ENCODE results near the gene KLK15. TPM values are rescaled to one million over a fixed set of nuclear protein-coding genes. Genes with fewer than 3 reads are reported as not detected.

The KLK15 gene
- total RNA-seq, 4 donors from 2014 or later, result not detected

DNA sequence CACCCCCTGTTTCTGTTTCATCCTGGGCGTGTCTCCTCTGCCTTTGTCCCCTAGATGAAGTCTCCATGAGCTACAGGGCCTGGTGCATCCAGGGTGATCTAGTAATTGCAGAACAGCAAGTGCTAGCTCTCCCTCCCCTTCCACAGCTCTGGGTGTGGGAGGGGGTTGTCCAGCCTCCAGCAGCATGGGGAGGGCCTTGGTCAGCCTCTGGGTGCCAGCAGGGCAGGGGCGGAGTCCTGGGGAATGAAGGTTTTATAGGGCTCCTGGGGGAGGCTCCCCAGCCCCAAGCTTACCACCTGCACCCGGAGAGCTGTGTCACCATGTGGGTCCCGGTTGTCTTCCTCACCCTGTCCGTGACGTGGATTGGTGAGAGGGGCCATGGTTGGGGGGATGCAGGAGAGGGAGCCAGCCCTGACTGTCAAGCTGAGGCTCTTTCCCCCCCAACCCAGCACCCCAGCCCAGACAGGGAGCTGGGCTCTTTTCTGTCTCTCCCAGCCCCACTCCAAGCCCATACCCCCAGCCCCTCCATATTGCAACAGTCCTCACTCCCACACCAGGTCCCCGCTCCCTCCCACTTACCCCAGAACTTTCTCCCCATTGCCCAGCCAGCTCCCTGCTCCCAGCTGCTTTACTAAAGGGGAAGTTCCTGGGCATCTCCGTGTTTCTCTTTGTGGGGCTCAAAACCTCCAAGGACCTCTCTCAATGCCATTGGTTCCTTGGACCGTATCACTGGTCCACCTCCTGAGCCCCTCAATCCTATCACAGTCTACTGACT, 21.4 kb upstream of the KLK15 start, which contains the start of gene KLK3:
Gene KLK3 (plus strand): TSS at position 280 of the 775 bp plus-strand sequence. CDS start 41 bp downstream, at position 321.
- H3K4me3 ChIP-seq (ENCODE audit: low read depth, poor library complexity, severe bottlenecking), result no peak within 1 kb of the TSS
- no peak for TF ChIP-seq POLR2A (IDR thresholded peaks at IDR 0.05)
- TF ChIP-seq, protein P1, sequence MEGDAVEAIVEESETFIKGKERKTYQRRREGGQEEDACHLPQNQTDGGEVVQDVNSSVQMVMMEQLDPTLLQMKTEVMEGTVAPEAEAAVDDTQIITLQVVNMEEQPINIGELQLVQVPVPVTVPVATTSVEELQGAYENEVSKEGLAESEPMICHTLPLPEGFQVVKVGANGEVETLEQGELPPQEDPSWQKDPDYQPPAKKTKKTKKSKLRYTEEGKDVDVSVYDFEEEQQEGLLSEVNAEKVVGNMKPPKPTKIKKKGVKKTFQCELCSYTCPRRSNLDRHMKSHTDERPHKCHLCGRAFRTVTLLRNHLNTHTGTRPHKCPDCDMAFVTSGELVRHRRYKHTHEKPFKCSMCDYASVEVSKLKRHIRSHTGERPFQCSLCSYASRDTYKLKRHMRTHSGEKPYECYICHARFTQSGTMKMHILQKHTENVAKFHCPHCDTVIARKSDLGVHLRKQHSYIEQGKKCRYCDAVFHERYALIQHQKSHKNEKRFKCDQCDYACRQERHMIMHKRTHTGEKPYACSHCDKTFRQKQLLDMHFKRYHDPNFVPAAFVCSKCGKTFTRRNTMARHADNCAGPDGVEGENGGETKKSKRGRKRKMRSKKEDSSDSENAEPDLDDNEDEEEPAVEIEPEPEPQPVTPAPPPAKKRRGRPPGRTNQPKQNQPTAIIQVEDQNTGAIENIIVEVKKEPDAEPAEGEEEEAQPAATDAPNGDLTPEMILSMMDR (IDR thresholded peaks at IDR 0.05), result no peak
- intact Hi-C loops (cut with DNase I; ENCODE audit: low total_unique reads), result no loop called here
- 56 to 61% methylated on average over 7 to 8 of the region's 9 CpGs for WGBS, 2 donors
- no peak for DNase-seq (ENCODE audit: low spot score in 2 of 2)

DNA sequence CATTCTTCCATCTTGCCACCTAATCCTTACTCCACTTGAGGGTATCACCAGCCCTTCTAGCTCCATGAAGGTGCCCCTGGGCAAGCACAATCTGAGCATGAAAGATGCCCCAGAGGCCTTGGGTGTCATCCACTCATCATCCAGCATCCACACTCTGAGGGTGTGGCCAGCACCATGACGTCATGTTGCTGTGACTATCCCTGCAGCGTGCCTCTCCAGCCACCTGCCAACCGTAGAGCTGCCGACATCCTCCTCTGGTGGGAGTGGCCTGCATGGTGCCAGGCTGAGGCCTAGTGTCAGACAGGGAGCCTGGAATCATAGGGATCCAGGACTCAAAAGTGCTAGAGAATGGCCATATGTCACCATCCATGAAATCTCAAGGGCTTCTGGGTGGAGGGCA, 18.2 kb upstream of the KLK15 start:
- 58 to 66% methylated on average over 2 to 4 of the region's 4 CpGs for WGBS, 2 donors
- no peak for DNase-seq (ENCODE audit: low spot score in 2 of 2)
- intact Hi-C loops (cut with DNase I; ENCODE audit: low total_unique reads), result no loop called here
- H3K4me3 ChIP-seq (ENCODE audit: low read depth, poor library complexity, severe bottlenecking), result no peak overlapping the region
- no peak for TF ChIP-seq POLR2A (IDR thresholded peaks at IDR 0.05)
- TF ChIP-seq, protein P1 (IDR thresholded peaks at IDR 0.05), result no peak

DNA sequence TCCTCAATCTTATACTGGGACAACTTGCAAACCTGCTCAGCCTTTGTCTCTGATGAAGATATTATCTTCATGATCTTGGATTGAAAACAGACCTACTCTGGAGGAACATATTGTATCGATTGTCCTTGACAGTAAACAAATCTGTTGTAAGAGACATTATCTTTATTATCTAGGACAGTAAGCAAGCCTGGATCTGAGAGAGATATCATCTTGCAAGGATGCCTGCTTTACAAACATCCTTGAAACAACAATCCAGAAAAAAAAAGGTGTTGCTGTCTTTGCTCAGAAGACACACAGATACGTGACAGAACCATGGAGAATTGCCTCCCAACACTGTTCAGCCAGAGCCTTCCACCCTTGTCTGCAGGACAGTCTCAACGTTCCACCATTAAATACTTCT, 17.4 kb upstream of the KLK15 start:
- WGBS, 2 donors, result 40 to 41% methylated on average over 3 of the region's 3 CpGs
- DNase-seq (ENCODE audit: low spot score in 2 of 2), result no peak
- no peak for TF ChIP-seq POLR2A (IDR thresholded peaks at IDR 0.05)
- TF ChIP-seq, protein P1 (IDR thresholded peaks at IDR 0.05), result no peak
- H3K4me3 ChIP-seq (ENCODE audit: low read depth, poor library complexity, severe bottlenecking), result no peak overlapping the region
- intact Hi-C loops (cut with DNase I; ENCODE audit: low total_unique reads), result no loop called here

DNA sequence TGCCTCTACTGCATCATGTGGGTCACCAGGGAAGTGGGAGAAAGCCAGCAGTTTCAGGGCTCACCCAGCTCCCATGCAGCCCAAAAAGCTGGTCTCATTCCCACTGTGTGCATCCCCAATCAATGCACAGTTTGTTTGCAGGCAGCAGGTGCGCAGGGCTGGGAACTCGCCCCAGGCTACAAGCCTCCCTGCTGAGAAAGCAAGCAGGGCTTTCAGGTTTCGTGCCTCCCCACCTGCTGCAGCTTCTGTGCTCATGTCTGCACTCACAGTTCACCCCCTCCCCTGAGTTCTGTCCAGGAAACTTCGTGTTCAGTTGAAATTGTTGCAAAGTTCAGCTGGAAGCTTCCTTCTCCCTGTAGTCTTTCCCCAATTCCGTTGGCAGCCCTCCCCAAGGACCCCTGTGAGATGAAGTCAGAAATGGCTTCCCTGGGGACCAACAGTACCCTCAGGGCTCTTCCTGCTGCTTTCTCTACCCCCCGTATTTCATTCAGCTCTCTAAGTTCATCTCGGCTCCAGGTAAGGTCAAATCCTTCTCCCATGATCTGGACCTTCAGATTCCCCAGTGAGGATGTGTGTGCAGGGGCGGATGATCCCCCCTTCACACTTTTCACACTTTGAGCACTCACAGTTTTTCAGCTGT, 11.0 kb upstream of the KLK15 start:
- intact Hi-C loops (cut with DNase I; ENCODE audit: low total_unique reads), result no loop called here

DNA sequence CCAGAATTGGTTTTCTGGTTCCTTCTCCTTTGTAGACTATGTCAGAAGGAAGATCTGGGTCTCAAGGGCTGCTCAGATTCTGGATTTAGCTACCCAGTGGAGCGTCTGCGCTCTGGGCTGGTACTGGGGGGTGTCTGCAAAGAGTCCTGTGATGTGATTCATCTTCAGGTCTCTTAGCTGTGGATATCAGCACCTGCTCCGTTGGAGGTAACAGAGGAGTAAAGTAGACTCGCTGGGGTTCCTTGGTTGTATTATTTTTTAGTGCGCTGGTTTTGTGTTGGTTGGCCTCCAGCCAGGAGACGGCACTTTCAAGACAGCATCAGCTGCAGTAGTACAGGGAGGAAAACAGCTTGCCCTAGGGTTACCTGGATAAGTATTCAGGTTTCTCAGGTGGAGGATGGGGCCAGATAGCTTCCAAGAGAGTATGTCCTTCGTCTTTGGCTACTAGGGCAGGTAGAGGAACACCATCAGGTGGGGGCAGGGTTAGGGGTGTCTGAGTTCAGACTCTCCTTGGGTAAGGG, 10.4 kb upstream of the KLK15 start:
- TF ChIP-seq, protein P1 (IDR thresholded peaks at IDR 0.05), result no peak
- TF ChIP-seq POLR2A (IDR thresholded peaks at IDR 0.05), result no peak
- peak in 1 of 2 donors; percentile 75 for DNase-seq (ENCODE audit: low spot score in 2 of 2)
- WGBS, 2 donors, result 50 to 66% methylated on average over 7 of the region's 7 CpGs
- no peak overlapping the region for H3K4me3 ChIP-seq (ENCODE audit: low read depth, poor library complexity, severe bottlenecking)
- intact Hi-C loops (cut with DNase I; ENCODE audit: low total_unique reads), result no loop called here

More for the DNA sequence above, 11.0 kb upstream of the KLK15 start:
- peak in 1 of 2 donors; percentile 59 for DNase-seq (ENCODE audit: low spot score in 2 of 2)
- no peak overlapping the region for H3K4me3 ChIP-seq (ENCODE audit: low read depth, poor library complexity, severe bottlenecking)
- WGBS, 2 donors, result 53 to 63% methylated on average over 8 of the region's 8 CpGs
- no peak for TF ChIP-seq POLR2A (IDR thresholded peaks at IDR 0.05)
- TF ChIP-seq, protein P1 (IDR thresholded peaks at IDR 0.05), result no peak
